ENCODE data around the gene PTPRT. TPM values are rescaled to one million over a fixed set of nuclear protein-coding genes. Genes with fewer than 3 reads are reported as not detected.

The PTPRT gene
- total RNA-seq, 1 donor from 2014 or later, result not detected

- Mint-ChIP-seq H3K27ac (ENCODE audit: unreplicated experiment) (no peak overlapping the region), H3K4me3 (ENCODE audit: unreplicated experiment) (no peak overlapping the region), H3K36me3 (ENCODE audit: unreplicated experiment) (no peaks in the 10 kb centered on the region), H3K4me1 (ENCODE audit: unreplicated experiment) (no peaks in the 10 kb centered on the region), H3K27me3 (ENCODE audit: unreplicated experiment) (no peaks in the 10 kb centered on the region), H3K9me3 (ENCODE audit: unreplicated experiment) (no peaks in the 10 kb centered on the region)
- DNase-seq (ENCODE audit: extremely low spot score, unreplicated experiment), result no peak
- TF ChIP-seq CTCF (IDR thresholded peaks at IDR 0.05), result no peak
Measured at GRCh38 chr20:42544926-42545325, 644.8 kb downstream of the PTPRT start.

- Mint-ChIP-seq H3K36me3 (ENCODE audit: unreplicated experiment) (no peaks in the 10 kb centered on the region), H3K27me3 (ENCODE audit: unreplicated experiment) (no peaks in the 10 kb centered on the region), H3K4me1 (ENCODE audit: unreplicated experiment) (no peaks in the 10 kb centered on the region), H3K4me3 (ENCODE audit: unreplicated experiment) (no peak overlapping the region), H3K9me3 (ENCODE audit: unreplicated experiment) (peaks cover 5% of the 10 kb centered on the region), H3K27ac (ENCODE audit: unreplicated experiment) (no peak overlapping the region)
- TF ChIP-seq CTCF (IDR thresholded peaks at IDR 0.05), result no peak
- no peak for DNase-seq (ENCODE audit: extremely low spot score, unreplicated experiment)
Measured at GRCh38 chr20:42532831-42533230, 656.9 kb downstream of the PTPRT start.

- Mint-ChIP-seq H3K36me3 (ENCODE audit: unreplicated experiment) (no peaks in the 10 kb centered on the region), H3K27ac (ENCODE audit: unreplicated experiment) (no peak overlapping the region), H3K9me3 (ENCODE audit: unreplicated experiment) (peaks cover 5% of the 10 kb centered on the region), H3K4me1 (ENCODE audit: unreplicated experiment) (no peaks in the 10 kb centered on the region), H3K4me3 (ENCODE audit: unreplicated experiment) (no peak overlapping the region), H3K27me3 (ENCODE audit: unreplicated experiment) (no peaks in the 10 kb centered on the region)
- no peak for DNase-seq (ENCODE audit: extremely low spot score, unreplicated experiment)
- TF ChIP-seq CTCF (IDR thresholded peaks at IDR 0.05), result no peak
Measured at GRCh38 chr20:42531508-42531961, 658.2 kb downstream of the PTPRT start.

GRCh38 chr20:42530855-42531448, 658.8 kb downstream of the PTPRT start:
- TF ChIP-seq CTCF (IDR thresholded peaks at IDR 0.05), result peak; percentile 37
- H3K4me1 Mint-ChIP-seq (ENCODE audit: unreplicated experiment), result no peaks in the 10 kb centered on the region
- DNase-seq (ENCODE audit: extremely low spot score, unreplicated experiment), result no peak
- H3K36me3 Mint-ChIP-seq (ENCODE audit: unreplicated experiment), result no peaks in the 10 kb centered on the region
- no peak overlapping the region for H3K4me3 Mint-ChIP-seq (ENCODE audit: unreplicated experiment)
- H3K9me3 Mint-ChIP-seq (ENCODE audit: unreplicated experiment), result peaks cover 5% of the 10 kb centered on the region
- no peak overlapping the region for H3K27ac Mint-ChIP-seq (ENCODE audit: unreplicated experiment)
- H3K27me3 Mint-ChIP-seq (ENCODE audit: unreplicated experiment), result no peaks in the 10 kb centered on the region

- TF ChIP-seq CTCF (IDR thresholded peaks at IDR 0.05), result no peak
- no peaks in the 10 kb centered on the region for H3K4me1 Mint-ChIP-seq (ENCODE audit: unreplicated experiment)
- no peak for DNase-seq (ENCODE audit: extremely low spot score, unreplicated experiment)
- H3K36me3 Mint-ChIP-seq (ENCODE audit: unreplicated experiment), result no peaks in the 10 kb centered on the region
- no peak overlapping the region for H3K27ac Mint-ChIP-seq (ENCODE audit: unreplicated experiment)
- H3K9me3 Mint-ChIP-seq (ENCODE audit: unreplicated experiment), result peaks cover 5% of the 10 kb centered on the region
- no peak overlapping the region for H3K4me3 Mint-ChIP-seq (ENCODE audit: unreplicated experiment)
- no peaks in the 10 kb centered on the region for H3K27me3 Mint-ChIP-seq (ENCODE audit: unreplicated experiment)
Measured at GRCh38 chr20:42530191-42530590, 659.5 kb downstream of the PTPRT start.
